IPS-NIHi7 (cell line): ENCODE measurements around the gene CBFA2T3.
"Not testable (repeated sequence)": the region's sequence is repeated elsewhere in the genome, so short reads cannot be mapped to it uniquely, and the experiment has no call there.

Experiments used
- DNase-seq: peaks from one replicate; pipeline ENCODE4 v3.0.0; 2012; ENCODE audit warnings: mixed read lengths; ENCODE audit errors: extremely low spot score

Gene CBFA2T3

GRCh38 chr16:88977018-88977811, at the start of gene CBFA2T3:
Gene CBFA2T3 (minus strand): TSS chr16:88977207. CDS start chr16:88976807, 400 bp downstream.
- no peak for DNase-seq

GRCh38 chr16:89026121-89026612, 49.2 kb upstream of the CBFA2T3 start:
- DNase-seq = no peak

GRCh38 chr16:89025636-89026035, 48.6 kb upstream of the CBFA2T3 start:
- DNase-seq = no peak

GRCh38 chr16:89024546-89025060, 47.6 kb upstream of the CBFA2T3 start:
- DNase-seq = no peak

GRCh38 chr16:89023621-89024511, 46.9 kb upstream of the CBFA2T3 start:
- no peak for DNase-seq

GRCh38 chr16:89023151-89023551, 46.1 kb upstream of the CBFA2T3 start:
- DNase-seq = no peak

- no peak for DNase-seq
Measured at GRCh38 chr16:89022051-89022836, 45.2 kb upstream of the CBFA2T3 start.

- DNase-seq = no peak
Measured at GRCh38 chr16:89020925-89021595, 44.1 kb upstream of the CBFA2T3 start.

GRCh38 chr16:89020068-89020924, 43.3 kb upstream of the CBFA2T3 start:
- no peak for DNase-seq

GRCh38 chr16:89019511-89019910, 42.5 kb upstream of the CBFA2T3 start:
- no peak for DNase-seq

- no peak for DNase-seq
Measured at GRCh38 chr16:89018282-89019158, 41.5 kb upstream of the CBFA2T3 start.

- DNase-seq = no peak
Measured at GRCh38 chr16:89017543-89018281, 40.7 kb upstream of the CBFA2T3 start.

- DNase-seq = not testable (repeated sequence)
Measured at GRCh38 chr16:89016561-89016960, 39.6 kb upstream of the CBFA2T3 start.

- DNase-seq = no peak
Measured at GRCh38 chr16:89015271-89015859, 38.4 kb upstream of the CBFA2T3 start.

GRCh38 chr16:89014403-89015230, 37.6 kb upstream of the CBFA2T3 start:
- DNase-seq = no peak

GRCh38 chr16:89013692-89014402, 36.8 kb upstream of the CBFA2T3 start:
- DNase-seq = no peak
